CD4-positive, alpha-beta T cell (primary cell): ENCODE measurements around the gene CTDSP2. TPM values are rescaled to one million over a fixed set of nuclear protein-coding genes. Genes with fewer than 3 reads are reported as not detected.

Experiments
- ATAC-seq: fragments of 200-7000 bp; cut with Tn5 transposase; one replicate; pipeline ENCODE4 v1.10.0; 2022; ENCODE audit warnings: mild to moderate bottlenecking; ENCODE audit not compliant: poor library complexity
- CTCF ChIA-PET: fragments of 350-600 bp; sonication (Branson Sonifier 250); formaldehyde crosslinking; loops from one replicate; lab custom pipeline; 2021; ENCODE audit warnings: antibody characterized with exemption, inconsistent platforms; lab: Charles Lee
- POLR2A ChIA-PET: fragments of 350-600 bp; sonication (Branson Sonifier 250); formaldehyde crosslinking; loops from one replicate; lab custom pipeline; 2021; ENCODE audit warnings: antibody characterized with exemption, inconsistent platforms; lab: Charles Lee
- DNase-seq, 14 experiments: peaks; one replicate each; pipeline ENCODE4 v3.0.0-alpha.2; 2013 to 2020; ENCODE audit warnings: mixed read lengths in 2 of 14
- H3K27ac ChIP-seq, 2 donors: one replicate each; pipeline versions ENCODE4 v1.5.1 to v1.7.0; 2013; ENCODE audit warnings: low read length in 2 of 2, low read depth in 1 of 2, mild to moderate bottlenecking in 1 of 2
- H3K27me3 ChIP-seq, 2 experiments: 1 replicate in 1 of 2; 2 replicates in 1 of 2; pipeline versions ENCODE4 v1.6.1 to v1.7.0; 2013; ENCODE audit warnings: low read length in 2 of 2, control low read depth in 1 of 2, mild to moderate bottlenecking in 1 of 2, moderate library complexity in 1 of 2; ENCODE audit not compliant: insufficient read depth in 2 of 2, control insufficient read depth in 1 of 2
- H3K36me3 ChIP-seq: one replicate; pipeline ENCODE4 v1.6.1; 2013; ENCODE audit warnings: low read length, control low read depth; ENCODE audit not compliant: insufficient read depth
- H3K4me1 ChIP-seq: one replicate; pipeline ENCODE4 v1.6.1; 2013; ENCODE audit warnings: low read length, control low read depth; ENCODE audit not compliant: insufficient read depth
- H3K4me3 ChIP-seq: one replicate; pipeline ENCODE4 v1.5.1; 2013; ENCODE audit warnings: mild to moderate bottlenecking, low read length, moderate library complexity
- H3K9me3 ChIP-seq, 2 experiments: 1 replicate in 1 of 2; 2 replicates in 1 of 2; pipeline versions ENCODE4 v1.6.1 to v1.7.0; 2013; ENCODE audit warnings: low read length in 2 of 2, mild to moderate bottlenecking in 2 of 2, control low read depth in 1 of 2, moderate library complexity in 1 of 2; ENCODE audit not compliant: control insufficient read depth in 1 of 2, insufficient read depth in 1 of 2
- H3K27ac Mint-ChIP-seq: one replicate; pipeline ENCODE4 v1.8.0; 2020; ENCODE audit warnings: mixed read lengths
- H3K27me3 Mint-ChIP-seq: one replicate; pipeline ENCODE4 v1.8.0; 2021; ENCODE audit warnings: mixed read lengths
- H3K36me3 Mint-ChIP-seq: one replicate; pipeline ENCODE4 v1.8.0; 2021; ENCODE audit warnings: low read depth, mixed read lengths
- H3K4me1 Mint-ChIP-seq: one replicate; pipeline ENCODE4 v1.8.0; 2021; ENCODE audit warnings: low read depth, mixed read lengths
- H3K4me3 Mint-ChIP-seq: one replicate; pipeline ENCODE4 v1.8.0; 2020; ENCODE audit warnings: mild to moderate bottlenecking, mixed read lengths
- H3K9me3 Mint-ChIP-seq: one replicate; pipeline ENCODE4 v1.8.0; 2020; ENCODE audit warnings: mixed read lengths
- intact Hi-C, 2 experiments: fragments of 100-400 bp; cut with DNase I in 1 of 2; cut with micrococcal nuclease in 1 of 2; formaldehyde crosslinking; loops; one replicate each; pipeline versions ENCODE4 v1.15.1 to v1.9.0; 2023 to 2025; cut with DNase I, micrococcal nuclease
- total RNA-seq, 174 experiments: library from RNA in 2 of 174; stranded (reverse) in 2 of 174; gene quantifications; one replicate each; pipeline ENCODE4 v1.2.3 and lab custom pipeline; 2021 to 2026
- TF ChIP-seq, protein P1 (sequence below): fragments of 200-600 bp; IDR thresholded peaks from one replicate; pipeline ENCODE4 v1.8.0; 2022; ENCODE audit warnings: antibody characterized with exemption, mild to moderate bottlenecking

The CTDSP2 gene
- total RNA-seq, 2 experiments from 2014 or later: 86.2 to 86.4 TPM

DNA sequence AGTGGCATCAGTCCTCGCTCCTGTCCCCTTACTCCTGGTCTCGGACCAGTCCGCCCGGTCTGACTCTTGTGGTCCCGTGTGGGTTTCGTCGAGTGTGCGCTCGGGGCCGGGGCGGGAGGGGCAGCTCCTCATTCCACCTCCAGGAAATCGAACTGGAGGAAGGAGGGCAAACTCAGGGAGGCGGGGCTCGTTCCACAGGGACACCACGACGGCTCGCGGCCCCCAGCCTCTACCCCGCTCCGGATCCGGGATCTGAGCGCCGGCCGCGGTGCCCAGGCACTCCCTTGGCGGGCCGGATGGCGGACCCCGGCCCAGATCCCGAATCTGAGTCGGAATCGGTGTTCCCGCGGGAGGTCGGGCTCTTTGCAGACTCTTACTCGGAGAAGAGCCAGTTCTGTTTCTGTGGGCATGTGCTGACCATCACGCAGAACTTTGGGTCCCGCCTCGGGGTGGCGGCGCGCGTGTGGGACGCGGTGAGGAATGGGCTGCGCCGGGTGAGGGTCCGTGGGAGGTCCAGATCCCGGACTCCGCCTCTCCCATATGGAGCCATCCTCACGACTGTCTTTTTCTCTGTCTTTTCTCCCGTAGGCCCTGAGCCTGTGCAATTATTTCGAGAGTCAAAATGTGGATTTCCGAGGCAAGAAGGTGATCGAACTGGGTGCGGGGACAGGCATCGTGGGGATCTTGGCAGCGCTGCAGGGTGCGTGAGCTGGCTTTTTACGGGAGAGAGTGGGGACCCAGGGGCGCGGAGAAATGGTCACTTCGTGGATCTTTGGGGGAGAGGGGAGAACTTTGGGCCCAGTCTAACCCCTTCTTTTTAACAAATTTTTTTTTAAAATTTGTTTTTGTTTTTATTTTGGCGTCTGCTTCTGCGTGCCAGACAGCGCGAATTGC is 73.9 kb downstream of the CTDSP2 start, which contains the start of gene EEF1AKMT3:
TSS of gene EEF1AKMT3 (plus strand) at position 186 of the 894 bp plus-strand sequence. CDS start at position 297, 111 bp downstream.
- intact Hi-C loops: loop anchor here (1.0 to 5.0 kb wide), 3 partner anchors 10 to 75 kb away; partner anchors contain the start of genes CTDSP2 (in 1 of the 2) and TSFM (in 1 of the 2)
- TF ChIP-seq, protein P1, sequence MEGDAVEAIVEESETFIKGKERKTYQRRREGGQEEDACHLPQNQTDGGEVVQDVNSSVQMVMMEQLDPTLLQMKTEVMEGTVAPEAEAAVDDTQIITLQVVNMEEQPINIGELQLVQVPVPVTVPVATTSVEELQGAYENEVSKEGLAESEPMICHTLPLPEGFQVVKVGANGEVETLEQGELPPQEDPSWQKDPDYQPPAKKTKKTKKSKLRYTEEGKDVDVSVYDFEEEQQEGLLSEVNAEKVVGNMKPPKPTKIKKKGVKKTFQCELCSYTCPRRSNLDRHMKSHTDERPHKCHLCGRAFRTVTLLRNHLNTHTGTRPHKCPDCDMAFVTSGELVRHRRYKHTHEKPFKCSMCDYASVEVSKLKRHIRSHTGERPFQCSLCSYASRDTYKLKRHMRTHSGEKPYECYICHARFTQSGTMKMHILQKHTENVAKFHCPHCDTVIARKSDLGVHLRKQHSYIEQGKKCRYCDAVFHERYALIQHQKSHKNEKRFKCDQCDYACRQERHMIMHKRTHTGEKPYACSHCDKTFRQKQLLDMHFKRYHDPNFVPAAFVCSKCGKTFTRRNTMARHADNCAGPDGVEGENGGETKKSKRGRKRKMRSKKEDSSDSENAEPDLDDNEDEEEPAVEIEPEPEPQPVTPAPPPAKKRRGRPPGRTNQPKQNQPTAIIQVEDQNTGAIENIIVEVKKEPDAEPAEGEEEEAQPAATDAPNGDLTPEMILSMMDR: no peak
- DNase-seq (peak in 4 of 14 experiments; percentile 22 to 48 (median 38)), ATAC-seq (peak; percentile 7)
- Histone ChIP-seq H3K27ac (peak within 1 kb of the TSS; percentile 79 to 85), H3K4me3 (peak within 1 kb of the TSS; percentile 63), H3K4me1 (peaks cover 28% of the 10 kb centered on the region), H3K9me3 (no peaks in the 10 kb centered on the region), H3K36me3 (peaks cover 9% of the 10 kb centered on the region), H3K27me3 (peaks cover 0 to 1% of the 10 kb centered on the region in 2 experiments)
- ChIA-PET CTCF (interaction anchor here (0.7 to 3.3 kb wide), 5 partner anchors 8 to 16 kb away, joined by 3 to 10 read pairs (median 6); partner anchors contain the start of gene TSFM), POLR2A (interaction anchor here (0.7 to 1.5 kb wide), 13 partner anchors 9 to 164 kb away, joined by 3 to 15 read pairs (median 3); partner anchors contain the start of genes CDK4 and TSFM)
- peak within 1 kb of the TSS; percentile 94 for H3K4me3 Mint-ChIP-seq
- H3K36me3 Mint-ChIP-seq: peaks cover 23% of the 10 kb centered on the region
- peak within 1 kb of the TSS; percentile 93 for H3K27ac Mint-ChIP-seq
- H3K4me1 Mint-ChIP-seq: peaks cover 15% of the 10 kb centered on the region
- no peaks in the 10 kb centered on the region for H3K27me3 Mint-ChIP-seq
- no peaks in the 10 kb centered on the region for H3K9me3 Mint-ChIP-seq

DNA sequence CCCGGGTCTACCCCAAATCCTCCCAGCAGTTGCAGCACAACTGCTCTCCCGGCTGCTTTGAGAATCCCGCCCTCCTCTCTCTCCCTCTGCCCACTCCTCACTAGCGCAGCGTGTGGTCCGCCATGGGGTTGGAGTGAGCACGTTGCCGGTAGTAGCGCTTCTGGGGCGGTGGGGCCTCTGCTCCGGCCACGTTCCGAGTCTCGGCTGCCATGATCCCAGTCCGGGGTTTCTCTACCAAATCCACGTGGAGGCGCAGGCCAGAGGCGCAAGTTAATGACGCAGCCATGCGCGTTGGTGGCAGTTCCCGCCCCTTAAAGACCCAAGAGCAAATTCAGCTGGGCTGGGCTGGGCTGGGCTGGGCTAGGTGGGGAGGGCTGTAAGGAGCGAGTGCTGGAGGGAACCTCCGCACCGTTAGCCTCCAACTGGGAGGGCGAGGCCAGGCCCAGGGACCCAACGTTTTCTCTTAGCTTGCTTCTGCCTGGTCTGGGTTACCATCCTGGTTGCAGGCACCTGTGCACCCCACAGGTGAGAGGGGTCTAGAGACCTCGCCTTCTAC is 74.6 kb downstream of the CTDSP2 start, which contains the start of gene METTL1:
TSS of gene METTL1 (minus strand) at position 233 of the 556 bp plus-strand sequence. CDS start at position 211, 22 bp downstream.
- intact Hi-C loops: loop anchor here (1.0 to 5.0 kb wide), 4 partner anchors 10 to 75 kb away; partner anchors contain the start of genes CTDSP2 (in 1 of the 2) and TSFM (in 1 of the 2)
- Histone ChIP-seq H3K27me3 (peaks cover 0 to 9% of the 10 kb centered on the region in 2 experiments), H3K27ac (peak within 1 kb of the TSS; percentile 79 to 85), H3K4me3 (peak within 1 kb of the TSS; percentile 63), H3K9me3 (peaks cover 0 to under 1% of the 10 kb centered on the region in 2 experiments), H3K4me1 (peaks cover 29% of the 10 kb centered on the region), H3K36me3 (peaks cover 9% of the 10 kb centered on the region)
- peak; percentile 73 to 95 (median 83) for DNase-seq
- peaks cover 15% of the 10 kb centered on the region for H3K4me1 Mint-ChIP-seq
- H3K4me3 Mint-ChIP-seq: peak within 1 kb of the TSS; percentile 94
- peak within 1 kb of the TSS; percentile 93 for H3K27ac Mint-ChIP-seq
- POLR2A ChIA-PET: interaction anchor here (0.7 to 1.5 kb wide), 12 partner anchors 9 to 164 kb away, joined by 3 to 15 read pairs (median 4); partner anchors contain the start of genes CDK4 and TSFM
- CTCF ChIA-PET: interaction anchor here (0.7 to 2.3 kb wide), 4 partner anchors 9 to 15 kb away, joined by 3 to 9 read pairs (median 6); partner anchors contain the start of gene TSFM
- no peaks in the 10 kb centered on the region for H3K27me3 Mint-ChIP-seq
- H3K36me3 Mint-ChIP-seq: peaks cover 23% of the 10 kb centered on the region
- TF ChIP-seq, protein P1: no peak
- ATAC-seq: peak; percentile 90
- H3K9me3 Mint-ChIP-seq: no peaks in the 10 kb centered on the region
